GM12873 (cell line): ENCODE results near the gene HAAO.

Source experiments
- TF ChIP-seq, protein P1 (sequence below): IDR thresholded peaks from 2 replicates; pipeline ENCODE4 v1.5.1; 2012; ENCODE audit warnings: low read depth, mild to moderate bottlenecking, moderate library complexity, low read length, control low read depth; ENCODE audit not compliant: insufficient read depth; ENCODE audit errors: missing control alignments

The HAAO gene

DNA sequence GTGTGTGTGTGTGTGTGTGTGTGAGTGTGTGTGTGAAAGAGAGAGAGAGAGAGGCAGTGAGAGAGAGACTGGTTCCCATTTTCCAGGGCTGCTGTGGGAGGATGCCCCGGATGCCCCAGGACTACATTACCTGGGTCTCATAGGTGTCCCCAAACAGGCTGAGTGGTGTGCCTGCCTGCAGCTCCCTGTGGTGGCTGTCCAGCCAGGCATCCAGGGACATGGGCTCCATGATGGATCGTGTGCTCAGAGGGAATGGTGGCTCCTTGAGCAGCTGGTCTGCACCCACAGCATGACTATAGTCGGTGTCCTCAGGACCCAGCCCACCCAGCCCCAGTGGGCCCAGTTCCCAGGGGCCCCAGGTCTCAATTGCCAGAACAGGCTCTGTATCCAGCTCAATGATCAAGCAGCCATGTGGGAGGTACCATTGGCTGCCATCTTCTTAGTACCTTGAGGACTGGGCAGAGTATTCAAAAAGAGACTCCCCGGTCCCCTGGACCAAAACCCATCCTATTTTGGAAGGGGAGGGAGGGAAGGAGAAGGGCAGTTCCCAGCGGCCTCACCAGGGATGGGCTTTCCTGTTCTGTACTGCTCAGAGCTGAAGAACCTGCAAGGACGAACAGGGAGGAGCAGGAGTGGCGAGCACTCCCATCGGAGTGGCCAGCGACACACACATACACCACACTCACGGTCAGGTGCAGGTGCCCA lies 22.6 kb downstream of the HAAO start:
- TF ChIP-seq, protein P1, sequence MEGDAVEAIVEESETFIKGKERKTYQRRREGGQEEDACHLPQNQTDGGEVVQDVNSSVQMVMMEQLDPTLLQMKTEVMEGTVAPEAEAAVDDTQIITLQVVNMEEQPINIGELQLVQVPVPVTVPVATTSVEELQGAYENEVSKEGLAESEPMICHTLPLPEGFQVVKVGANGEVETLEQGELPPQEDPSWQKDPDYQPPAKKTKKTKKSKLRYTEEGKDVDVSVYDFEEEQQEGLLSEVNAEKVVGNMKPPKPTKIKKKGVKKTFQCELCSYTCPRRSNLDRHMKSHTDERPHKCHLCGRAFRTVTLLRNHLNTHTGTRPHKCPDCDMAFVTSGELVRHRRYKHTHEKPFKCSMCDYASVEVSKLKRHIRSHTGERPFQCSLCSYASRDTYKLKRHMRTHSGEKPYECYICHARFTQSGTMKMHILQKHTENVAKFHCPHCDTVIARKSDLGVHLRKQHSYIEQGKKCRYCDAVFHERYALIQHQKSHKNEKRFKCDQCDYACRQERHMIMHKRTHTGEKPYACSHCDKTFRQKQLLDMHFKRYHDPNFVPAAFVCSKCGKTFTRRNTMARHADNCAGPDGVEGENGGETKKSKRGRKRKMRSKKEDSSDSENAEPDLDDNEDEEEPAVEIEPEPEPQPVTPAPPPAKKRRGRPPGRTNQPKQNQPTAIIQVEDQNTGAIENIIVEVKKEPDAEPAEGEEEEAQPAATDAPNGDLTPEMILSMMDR, result no peak

DNA sequence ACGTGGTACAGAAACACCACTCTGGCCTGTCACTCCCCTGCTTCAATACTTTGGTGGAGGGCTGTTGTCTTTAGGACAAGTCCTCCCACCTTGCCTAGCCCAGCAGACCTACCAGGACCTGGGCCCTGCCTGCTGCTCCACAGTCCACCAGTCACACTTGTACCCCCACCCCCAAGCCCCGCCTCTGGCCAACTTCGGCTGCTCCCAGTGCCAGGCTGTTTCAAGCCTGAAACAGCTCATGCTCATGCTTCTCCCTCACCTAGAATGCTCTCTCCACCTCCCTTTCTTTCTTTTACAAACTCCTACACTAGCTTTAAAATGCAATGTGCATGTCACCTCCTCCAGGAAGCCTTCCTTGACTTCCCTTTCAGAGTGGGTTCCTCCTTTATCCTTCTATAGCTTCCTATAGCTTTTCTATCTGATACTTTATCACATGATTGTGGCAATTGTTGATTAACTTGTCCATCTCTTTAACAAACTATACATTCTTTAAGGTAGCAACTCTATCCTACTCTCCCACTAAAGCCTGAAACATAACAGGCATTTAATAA lies 23.6 kb downstream of the HAAO start:
- TF ChIP-seq, protein P1, result no peak

DNA sequence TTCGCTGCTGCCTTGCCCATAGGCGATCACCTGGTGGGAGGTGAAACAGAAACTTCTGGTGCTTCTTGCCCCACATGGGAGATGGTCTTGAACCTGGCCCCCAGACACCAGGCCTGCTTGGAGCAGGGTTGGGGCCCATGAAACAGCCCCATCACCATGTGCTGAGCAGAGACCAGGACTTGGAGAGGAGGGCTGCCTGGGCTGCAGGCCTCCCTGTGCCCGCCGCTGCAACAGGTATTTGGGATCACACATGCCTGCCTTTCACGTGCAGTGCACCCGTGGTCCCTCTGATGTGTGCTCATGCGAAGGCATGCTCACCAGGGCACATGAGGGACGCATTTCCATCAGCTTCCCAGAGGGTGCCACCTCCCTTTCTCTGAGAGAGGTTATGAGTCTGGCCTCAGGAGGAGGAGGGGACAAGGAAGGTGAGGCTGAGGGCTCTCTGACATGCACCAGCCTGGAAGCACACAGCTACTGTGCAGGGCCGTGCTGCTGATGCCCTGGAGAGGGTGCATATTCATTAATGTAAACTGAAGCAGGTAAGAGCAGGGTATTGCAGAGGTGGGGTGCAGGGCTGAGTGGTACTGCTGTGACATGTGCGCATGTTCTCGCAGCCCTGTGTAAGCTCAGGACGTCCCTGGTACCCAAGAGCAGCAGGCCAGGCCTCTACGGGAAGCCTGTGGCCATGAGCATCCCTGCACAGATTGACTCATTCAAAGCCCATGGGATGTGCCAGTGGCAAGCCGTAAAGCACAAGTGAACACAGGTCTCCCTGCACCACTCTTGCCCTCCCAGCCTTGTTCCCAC lies 24.3 kb downstream of the HAAO start:
- TF ChIP-seq, protein P1, result no peak

DNA sequence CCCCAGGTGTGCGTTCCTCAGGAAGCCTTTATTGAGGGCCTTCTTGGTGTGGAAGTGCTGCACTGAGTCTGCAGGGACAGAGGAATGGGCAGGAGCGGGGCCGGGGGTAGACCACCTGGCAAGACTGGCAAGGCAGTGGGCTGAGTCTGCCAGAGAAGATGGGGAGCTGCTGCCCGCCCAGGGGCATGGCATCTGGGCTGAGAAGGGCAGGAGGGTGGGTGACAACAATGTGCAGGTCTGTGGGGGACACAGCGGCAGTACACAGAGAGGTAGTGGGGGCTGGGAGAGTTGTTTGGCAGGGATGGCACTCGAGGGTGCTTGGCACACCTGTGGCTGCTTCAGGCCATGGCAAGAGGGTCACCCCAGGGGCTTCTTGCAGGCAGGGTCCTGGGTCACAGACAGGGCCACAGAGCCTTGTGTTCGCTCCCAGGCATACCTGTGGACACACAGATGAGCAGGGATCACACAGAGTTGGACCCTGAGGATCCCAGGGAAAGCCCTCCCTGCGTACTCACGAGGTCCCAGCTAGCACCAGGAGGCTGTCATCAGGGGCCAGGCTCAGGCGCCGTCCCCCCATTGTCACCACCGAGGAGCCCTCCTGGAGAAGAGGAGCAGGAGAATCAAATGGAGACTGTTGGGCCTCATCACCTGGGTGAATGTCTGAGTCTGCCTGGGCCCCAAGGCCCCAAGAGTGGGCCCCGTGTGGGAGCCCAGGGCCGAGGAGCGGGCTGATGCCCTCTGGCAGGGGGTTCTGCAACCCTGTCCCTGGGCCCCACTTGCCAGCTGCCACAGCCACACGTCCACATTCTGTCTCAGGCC lies 25.1 kb downstream of the HAAO start:
- TF ChIP-seq, protein P1, result no peak

DNA sequence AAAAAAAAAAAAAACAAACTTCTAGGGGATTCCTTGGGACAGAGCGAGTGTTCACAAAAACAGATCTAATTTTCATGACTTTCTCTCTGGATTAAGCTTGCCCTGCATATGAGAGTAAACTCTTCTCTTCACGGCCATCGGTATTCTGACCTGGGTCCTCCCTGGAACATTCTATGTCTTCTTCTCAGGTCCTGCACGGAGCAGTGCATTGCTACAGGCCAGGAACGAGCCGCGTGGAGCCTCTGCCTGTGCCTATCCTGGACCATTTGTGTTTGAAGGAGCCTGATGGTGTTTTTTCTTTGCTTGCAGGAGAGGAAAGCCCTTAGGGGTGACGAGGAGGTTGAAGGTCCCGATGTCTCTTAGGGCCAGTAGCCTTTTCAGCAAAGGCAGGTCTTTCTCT lies 26.7 kb downstream of the HAAO start:
- TF ChIP-seq, protein P1, result no peak

DNA sequence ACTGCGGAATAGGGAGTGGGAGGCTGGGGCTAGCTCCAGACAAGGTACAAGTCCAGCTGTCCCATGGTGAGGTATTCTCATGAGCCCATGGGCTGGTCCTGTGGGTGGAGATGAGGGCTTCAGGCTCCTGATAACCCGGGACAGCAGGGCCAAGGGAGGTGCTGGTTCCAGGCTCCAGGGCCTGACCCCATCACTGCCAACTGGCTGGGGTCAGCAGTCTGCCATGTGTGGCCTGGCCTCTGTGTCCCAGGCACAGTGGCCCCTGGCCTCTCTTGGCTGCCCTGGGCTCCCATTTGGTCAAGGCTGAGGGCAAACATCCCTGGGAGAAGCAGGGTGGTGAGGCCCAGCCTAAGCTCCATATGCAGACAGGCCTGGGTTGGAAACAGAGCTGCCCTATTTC lies 27.5 kb downstream of the HAAO start:
- TF ChIP-seq, protein P1, result no peak

DNA sequence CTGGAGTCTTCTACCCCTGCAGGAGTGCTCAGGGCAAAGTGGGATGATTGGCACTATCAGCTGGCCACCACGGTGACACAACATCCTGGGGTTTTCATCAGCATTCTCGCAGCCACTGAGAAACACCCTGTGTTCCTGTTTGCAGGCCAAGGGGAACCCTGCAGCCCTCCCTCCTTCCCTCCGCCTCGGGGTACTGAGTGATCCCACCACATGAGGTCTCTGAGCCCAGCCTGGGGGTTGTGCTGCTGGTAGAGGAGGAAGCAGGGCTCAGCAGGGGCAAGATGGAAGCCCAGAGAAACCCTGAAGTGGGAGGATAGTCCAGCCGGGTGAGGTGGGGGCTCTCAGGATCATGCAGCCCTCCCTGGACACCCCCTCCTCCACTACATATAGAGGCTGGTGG lies 28.3 kb downstream of the HAAO start, which contains the start of gene OXER1:
TSS of gene OXER1 (minus strand) at position 40 of the 400 bp plus-strand sequence. CDS start 73 bp downstream, outside the sequence.
- TF ChIP-seq, protein P1, result no peak
